HepG2 (cell line): Measurements from ENCODE around the gene SNRNP27. TPM values are rescaled to one million over a fixed set of nuclear protein-coding genes. Genes with fewer than 3 reads are reported as not detected.
A peak's percentile ranks its signal among the peaks of the same experiment; 100 is the strongest.

Experiments
- AHR ChIP-seq: IDR thresholded peaks from 2 replicates; pipeline ENCODE4 v1.6.1; 2018; ENCODE audit warnings: missing genetic modification reagents, missing compliant biosample characterization
- ATF7-NPFF ChIP-seq: sonication (generic); formaldehyde crosslinking; IDR thresholded peaks from 2 replicates; pipeline ENCODE4 v1.8.1; 2023; ENCODE audit warnings: mild to moderate bottlenecking, low read depth, missing genetic modification reagents, moderate library complexity
- CHCHD3 ChIP-seq: sonication (generic); formaldehyde crosslinking; IDR thresholded peaks from 2 replicates; pipeline ENCODE4 v1.8.0; 2022; ENCODE audit warnings: mild to moderate bottlenecking, missing genetic modification reagents, moderate library complexity
- FOXA3 ChIP-seq: IDR thresholded peaks from 2 replicates; pipeline ENCODE4 v1.6.1; 2016; ENCODE audit warnings: missing genetic modification reagents, missing compliant biosample characterization
- KDM5A ChIP-seq: fragments of 200-600 bp; sonication (generic); IDR thresholded peaks from 2 replicates; pipeline ENCODE4 v1.7.0; 2018; ENCODE audit warnings: antibody characterized with exemption, mild to moderate bottlenecking, low read length, borderline replicate concordance
- NFE2L1 ChIP-seq: sonication (generic); formaldehyde crosslinking; IDR thresholded peaks from 2 replicates; pipeline ENCODE4 v1.4.0; 2020; ENCODE audit warnings: missing genetic modification reagents, mild to moderate bottlenecking, borderline replicate concordance
- POLR2AphosphoS5 ChIP-seq: IDR thresholded peaks from 2 replicates; pipeline ENCODE4 v1.6.1; 2012; ENCODE audit warnings: low read depth, low read length
- RFX3 ChIP-seq: IDR thresholded peaks from 2 replicates; pipeline ENCODE4 v1.6.1; 2016; ENCODE audit warnings: missing biosample characterization, missing genetic modification reagents
- SATB2 ChIP-seq: sonication (generic); formaldehyde crosslinking; IDR thresholded peaks from 2 replicates; pipeline ENCODE4 v1.5.0; 2020; ENCODE audit warnings: missing genetic modification reagents
- SP4 ChIP-seq: sonication (generic); formaldehyde crosslinking; IDR thresholded peaks from 2 replicates; pipeline ENCODE4 v1.8.1; 2023; ENCODE audit warnings: mild to moderate bottlenecking, missing genetic modification reagents
- TFAP4 ChIP-seq: sonication (generic); IDR thresholded peaks from 2 replicates; pipeline ENCODE4 v1.6.1; 2016; ENCODE audit warnings: low read depth, borderline replicate concordance
- ZC3H13 ChIP-seq: sonication (generic); formaldehyde crosslinking; IDR thresholded peaks from 2 replicates; pipeline ENCODE4 v1.8.1; 2023; ENCODE audit warnings: mild to moderate bottlenecking, missing genetic modification reagents, moderate library complexity
- ZFX ChIP-seq: sonication (generic); formaldehyde crosslinking; IDR thresholded peaks from 2 replicates; pipeline ENCODE4 v1.4.0; 2020; ENCODE audit warnings: mild to moderate bottlenecking, low read depth, missing genetic modification reagents, moderate library complexity
- ZFY ChIP-seq: sonication (generic); formaldehyde crosslinking; IDR thresholded peaks from 2 replicates; pipeline ENCODE4 v1.4.0; 2020; ENCODE audit warnings: missing genetic modification reagents
- ZKSCAN1 ChIP-seq: fragments of 150-350 bp; IDR thresholded peaks from 2 replicates; pipeline ENCODE4 v1.6.1; 2014; ENCODE audit warnings: low read length
- ZMYM3 ChIP-seq: sonication (generic); formaldehyde crosslinking; IDR thresholded peaks from 2 replicates; pipeline ENCODE4 v1.5.1; 2020; ENCODE audit warnings: mild to moderate bottlenecking, missing genetic modification reagents
- ZNF180 ChIP-seq: sonication (generic); formaldehyde crosslinking; IDR thresholded peaks from 2 replicates; pipeline ENCODE4 v1.4.0; 2020; ENCODE audit warnings: low read depth, missing genetic modification reagents, borderline replicate concordance
- ZNF224 ChIP-seq: sonication (generic); formaldehyde crosslinking; IDR thresholded peaks from 2 replicates; pipeline ENCODE4 v1.5.0; 2020; ENCODE audit warnings: mild to moderate bottlenecking, missing genetic modification reagents
- ZNF263 ChIP-seq: sonication (generic); formaldehyde crosslinking; IDR thresholded peaks from 2 replicates; pipeline ENCODE4 v1.4.0; 2020; ENCODE audit warnings: missing genetic modification reagents
- ZNF274 ChIP-seq: sonication (generic); formaldehyde crosslinking; IDR thresholded peaks from 2 replicates; pipeline ENCODE4 v1.5.1; 2020; ENCODE audit warnings: mild to moderate bottlenecking, missing genetic modification reagents
- ZNF335 ChIP-seq: sonication (generic); formaldehyde crosslinking; IDR thresholded peaks from 2 replicates; pipeline ENCODE4 v1.4.0; 2020; ENCODE audit warnings: missing genetic modification reagents
- ZNF552 ChIP-seq: sonication (generic); formaldehyde crosslinking; IDR thresholded peaks from 2 replicates; pipeline ENCODE4 v1.9.0; 2022; ENCODE audit warnings: missing genetic modification reagents, mild to moderate bottlenecking, borderline replicate concordance
- ZNF652 ChIP-seq: IDR thresholded peaks from 2 replicates; pipeline ENCODE4 v1.6.1; 2016; ENCODE audit warnings: low read depth, borderline replicate concordance
- ZNF724P ChIP-seq: sonication (generic); formaldehyde crosslinking; IDR thresholded peaks from 2 replicates; pipeline ENCODE4 v1.8.0; 2022; ENCODE audit warnings: missing genetic modification reagents, borderline replicate concordance
- ZNF83 ChIP-seq: sonication (generic); formaldehyde crosslinking; IDR thresholded peaks from 2 replicates; pipeline ENCODE4 v1.4.0; 2020; ENCODE audit warnings: missing genetic modification reagents, mild to moderate bottlenecking, borderline replicate concordance
- ZNF891 ChIP-seq: sonication (generic); formaldehyde crosslinking; IDR thresholded peaks from 2 replicates; pipeline ENCODE4 v1.5.0; 2020; ENCODE audit warnings: mild to moderate bottlenecking, missing genetic modification reagents
- ZSCAN22 ChIP-seq: sonication (generic); formaldehyde crosslinking; IDR thresholded peaks from 2 replicates; pipeline ENCODE4 v1.4.0; 2020; ENCODE audit warnings: mild to moderate bottlenecking, missing genetic modification reagents
- polyA plus RNA-seq, 8 experiments: library from polyadenylated mRNA; depleted of rRNA in 3 of 8; stranded (reverse) in 7 of 8; unstranded in 1 of 8; fragments of >200 nt; fragmentation: Illumina TruSeq in 4 of 8; extraction: Trizol in 4 of 8; gene quantifications; 2 replicates each; pipeline versions ENCODE4 v1.2.1 to v1.2.3, GENCODE V29; 2011 to 2016; ENCODE audit warnings: low read depth in 4 of 8, missing spikeins in 1 of 8, mixed read lengths in 1 of 8; ENCODE audit not compliant: insufficient read depth in 1 of 8
- total RNA-seq, 5 experiments: library from RNA; depleted of rRNA; stranded (reverse); fragments of >200 nt; fragmentation: Illumina TruSeq; extraction: Trizol; gene quantifications; 2 replicates each; pipeline ENCODE4 v1.2.3, GENCODE V29; 2016; ENCODE audit warnings: low read depth in 1 of 5
- TF ChIP-seq, protein P1 (sequence below): sonication (generic); formaldehyde crosslinking; IDR thresholded peaks from 2 replicates; pipeline ENCODE4 v1.4.0; 2020; ENCODE audit warnings: mild to moderate bottlenecking, missing genetic modification reagents

Gene SNRNP27
- total and polyA plus RNA-seq, 2 of the 13 experiments (the other 11 are each of a cell fraction or from before 2014, with no cell fraction given) = 49.8 to 54.6 TPM

- no peak for TF ChIP-seq ZKSCAN1
- no peak; the same call in 1 of the 2 replicates for TF ChIP-seq KDM5A
- 0 out of 2 replicates have a peak, but pooled peaks have one; percentile 40 for TF ChIP-seq RFX3 (CRISPR knock-in tag)
- TF ChIP-seq ATF7-NPFF (CRISPR knock-in tag) = peak; percentile 96
- peak; percentile 94; the same call in 1 of the 2 replicates for TF ChIP-seq ZNF224 (CRISPR knock-in tag)
- TF ChIP-seq ZNF274 (CRISPR knock-in tag) = peak; percentile 94
- TF ChIP-seq FOXA3 (CRISPR knock-in tag) = peak; percentile 58
- no peak for TF ChIP-seq ZNF83 (CRISPR knock-in tag)
- 0 out of 2 replicates have a peak, but pooled peaks have one; percentile 91 for TF ChIP-seq ZNF552 (CRISPR knock-in tag)
- peak; percentile 86; the same call in 1 of the 2 replicates for TF ChIP-seq CHCHD3
- TF ChIP-seq, protein P1, sequence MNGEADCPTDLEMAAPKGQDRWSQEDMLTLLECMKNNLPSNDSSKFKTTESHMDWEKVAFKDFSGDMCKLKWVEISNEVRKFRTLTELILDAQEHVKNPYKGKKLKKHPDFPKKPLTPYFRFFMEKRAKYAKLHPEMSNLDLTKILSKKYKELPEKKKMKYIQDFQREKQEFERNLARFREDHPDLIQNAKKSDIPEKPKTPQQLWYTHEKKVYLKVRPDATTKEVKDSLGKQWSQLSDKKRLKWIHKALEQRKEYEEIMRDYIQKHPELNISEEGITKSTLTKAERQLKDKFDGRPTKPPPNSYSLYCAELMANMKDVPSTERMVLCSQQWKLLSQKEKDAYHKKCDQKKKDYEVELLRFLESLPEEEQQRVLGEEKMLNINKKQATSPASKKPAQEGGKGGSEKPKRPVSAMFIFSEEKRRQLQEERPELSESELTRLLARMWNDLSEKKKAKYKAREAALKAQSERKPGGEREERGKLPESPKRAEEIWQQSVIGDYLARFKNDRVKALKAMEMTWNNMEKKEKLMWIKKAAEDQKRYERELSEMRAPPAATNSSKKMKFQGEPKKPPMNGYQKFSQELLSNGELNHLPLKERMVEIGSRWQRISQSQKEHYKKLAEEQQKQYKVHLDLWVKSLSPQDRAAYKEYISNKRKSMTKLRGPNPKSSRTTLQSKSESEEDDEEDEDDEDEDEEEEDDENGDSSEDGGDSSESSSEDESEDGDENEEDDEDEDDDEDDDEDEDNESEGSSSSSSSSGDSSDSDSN (CRISPR knock-in tag) = peak; percentile 98
- peak; percentile 94 for TF ChIP-seq ZFX (CRISPR knock-in tag)
- peak; percentile 91 for TF ChIP-seq ZNF891 (CRISPR knock-in tag)
- peak; percentile 89; the same call in 1 of the 2 replicates for TF ChIP-seq NFE2L1 (CRISPR knock-in tag)
- TF ChIP-seq AHR = peak; percentile 91; the same call in 1 of the 2 replicates
- 0 out of 2 replicates have a peak, but pooled peaks have one; percentile 41 for TF ChIP-seq ZNF652 (CRISPR knock-in tag)
- TF ChIP-seq ZMYM3 (CRISPR knock-in tag) = no peak; the same call in 1 of the 2 replicates
- peak; percentile 93 for TF ChIP-seq SATB2 (CRISPR knock-in tag)
- TF ChIP-seq SP4 = peak; percentile 97
- TF ChIP-seq ZFY (CRISPR knock-in tag) = peak; percentile 94
- peak; percentile 70; the same call in 1 of the 2 replicates for TF ChIP-seq TFAP4
- TF ChIP-seq ZNF724P = peak; percentile 96; the same call in 1 of the 2 replicates
- TF ChIP-seq ZC3H13 (CRISPR knock-in tag) = peak; percentile 97
- peak; percentile 65 for TF ChIP-seq ZNF263 (CRISPR knock-in tag)
- TF ChIP-seq ZNF180 (CRISPR knock-in tag) = no peak
- TF ChIP-seq ZNF335 (CRISPR knock-in tag) = peak; percentile 75; the same call in 1 of the 2 replicates
- peak; percentile 81 for TF ChIP-seq POLR2AphosphoS5
- TF ChIP-seq ZSCAN22 = 0 out of 2 replicates have a peak, but pooled peaks have one; percentile 46
Observed at GRCh38 chr2:69914164-69914949, 20.6 kb downstream of the SNRNP27 start (continued).
